Adrenal gland (tissue), 5 donors: Measurements from ENCODE around the gene NEDD9.

Source experiments
- POLR2A ChIP-seq, 2 donors: fragments of 450-650 bp; IDR thresholded peaks; one replicate each; pipeline ENCODE4 v1.6.1; 2017; ENCODE audit warnings: antibody characterized with exemption in 2 of 2, mild to moderate bottlenecking in 2 of 2, moderate library complexity in 1 of 2
- TF ChIP-seq, protein P1 (sequence below), 6 experiments: fragments of 450-650 bp in 4 of 6; fragments of 200-600 bp in 2 of 6; sonication (generic) in 1 of 6; IDR thresholded peaks; 1 replicate in 5 of 6; 2 replicates in 1 of 6; pipeline versions ENCODE4 v1.5.1 to v1.8.0; 2016 to 2021; ENCODE audit warnings: antibody characterized with exemption in 6 of 6, mild to moderate bottlenecking in 2 of 6, moderate library complexity in 1 of 6
- donor health status: DM: no; HTN: no; CAD: no.

- TF ChIP-seq, protein P1, sequence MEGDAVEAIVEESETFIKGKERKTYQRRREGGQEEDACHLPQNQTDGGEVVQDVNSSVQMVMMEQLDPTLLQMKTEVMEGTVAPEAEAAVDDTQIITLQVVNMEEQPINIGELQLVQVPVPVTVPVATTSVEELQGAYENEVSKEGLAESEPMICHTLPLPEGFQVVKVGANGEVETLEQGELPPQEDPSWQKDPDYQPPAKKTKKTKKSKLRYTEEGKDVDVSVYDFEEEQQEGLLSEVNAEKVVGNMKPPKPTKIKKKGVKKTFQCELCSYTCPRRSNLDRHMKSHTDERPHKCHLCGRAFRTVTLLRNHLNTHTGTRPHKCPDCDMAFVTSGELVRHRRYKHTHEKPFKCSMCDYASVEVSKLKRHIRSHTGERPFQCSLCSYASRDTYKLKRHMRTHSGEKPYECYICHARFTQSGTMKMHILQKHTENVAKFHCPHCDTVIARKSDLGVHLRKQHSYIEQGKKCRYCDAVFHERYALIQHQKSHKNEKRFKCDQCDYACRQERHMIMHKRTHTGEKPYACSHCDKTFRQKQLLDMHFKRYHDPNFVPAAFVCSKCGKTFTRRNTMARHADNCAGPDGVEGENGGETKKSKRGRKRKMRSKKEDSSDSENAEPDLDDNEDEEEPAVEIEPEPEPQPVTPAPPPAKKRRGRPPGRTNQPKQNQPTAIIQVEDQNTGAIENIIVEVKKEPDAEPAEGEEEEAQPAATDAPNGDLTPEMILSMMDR (IDR thresholded peaks at IDR 0.05): no peak
- no peak for TF ChIP-seq POLR2A (IDR thresholded peaks at IDR 0.05)
These were observed 58.2 kb downstream of the NEDD9 start for GRCh38 chr6:11174242-11174611.
